ENCODE results near the gene ARRDC4. TPM values are rescaled to one million over a fixed set of nuclear protein-coding genes. Genes with fewer than 3 reads are reported as not detected.

The ARRDC4 gene
- total RNA-seq, 4 donors from 2014 or later = 35.9 to 188 (median 70.7) TPM

GRCh38 chr15:97995881-97996603 lies 35.5 kb downstream of the ARRDC4 start:
- intact Hi-C loops (cut with DNase I; ENCODE audit: low total_unique reads) = no loop called here
- H3K27ac ChIP-seq = peak overlapping the region; percentile 46 to 72 (median 62)

GRCh38 chr15:97998307-97999071 lies 38.0 kb downstream of the ARRDC4 start:
- intact Hi-C loops (cut with DNase I; ENCODE audit: low total_unique reads) = no loop called here
- Histone ChIP-seq H3K4me1 (peaks cover 9 to 41% (median 36%) of the 10 kb centered on the region in 4 donors), H3K27me3 (no peaks in the 10 kb centered on the region), H3K36me3 (no peaks in the 10 kb centered on the region), H3K9me3 (no peaks in the 10 kb centered on the region), H3K4me3 (no peak overlapping the region), H3K27ac (peak overlapping the region; percentile 9 to 72 (median 58))
- TF ChIP-seq CTCF (IDR thresholded peaks at IDR 0.05) = no peak
- no peak for TF ChIP-seq POLR2AphosphoS5 (IDR thresholded peaks at IDR 0.05)
- TF ChIP-seq POLR2A (IDR thresholded peaks at IDR 0.05) = no peak
- no peak for TF ChIP-seq EP300 (IDR thresholded peaks at IDR 0.05; ENCODE audit: low read depth)
- 57 to 61% methylated on average over 3 to 5 of the region's 5 CpGs for WGBS, 2 donors (ENCODE audit: low coverage in 1 of 2)
- in situ Hi-C loops (cut with MboI; ENCODE audit: low pct_ligation_motif_present in 1 of 4, low pct_unique_long_range_greater_than_20kb in 1 of 4, low sequenced_read_pairs in 3 of 4) = no loop called here
- no peak for DNase-seq

More at GRCh38 chr15:97995881-97996603, 35.5 kb downstream of the ARRDC4 start:
- peak; percentile 47 for DNase-seq
- Histone ChIP-seq H3K4me3 (no peak overlapping the region), H3K36me3 (no peaks in the 10 kb centered on the region), H3K27me3 (no peaks in the 10 kb centered on the region), H3K4me1 (peaks cover 9 to 41% (median 36%) of the 10 kb centered on the region in 4 donors), H3K9me3 (no peaks in the 10 kb centered on the region)
- TF ChIP-seq POLR2AphosphoS5 (IDR thresholded peaks at IDR 0.05) (no peak), EP300 (IDR thresholded peaks at IDR 0.05; ENCODE audit: low read depth) (no peak), CTCF (IDR thresholded peaks at IDR 0.05) (peak; percentile 21 to 56 (median 39))
- WGBS, 2 donors (ENCODE audit: low coverage in 1 of 2) = 16 to 28% methylated on average over 5 of the region's 5 CpGs
- in situ Hi-C loops (cut with MboI; ENCODE audit: low pct_ligation_motif_present in 1 of 4, low pct_unique_long_range_greater_than_20kb in 1 of 4, low sequenced_read_pairs in 3 of 4) = no loop called here

DNA sequence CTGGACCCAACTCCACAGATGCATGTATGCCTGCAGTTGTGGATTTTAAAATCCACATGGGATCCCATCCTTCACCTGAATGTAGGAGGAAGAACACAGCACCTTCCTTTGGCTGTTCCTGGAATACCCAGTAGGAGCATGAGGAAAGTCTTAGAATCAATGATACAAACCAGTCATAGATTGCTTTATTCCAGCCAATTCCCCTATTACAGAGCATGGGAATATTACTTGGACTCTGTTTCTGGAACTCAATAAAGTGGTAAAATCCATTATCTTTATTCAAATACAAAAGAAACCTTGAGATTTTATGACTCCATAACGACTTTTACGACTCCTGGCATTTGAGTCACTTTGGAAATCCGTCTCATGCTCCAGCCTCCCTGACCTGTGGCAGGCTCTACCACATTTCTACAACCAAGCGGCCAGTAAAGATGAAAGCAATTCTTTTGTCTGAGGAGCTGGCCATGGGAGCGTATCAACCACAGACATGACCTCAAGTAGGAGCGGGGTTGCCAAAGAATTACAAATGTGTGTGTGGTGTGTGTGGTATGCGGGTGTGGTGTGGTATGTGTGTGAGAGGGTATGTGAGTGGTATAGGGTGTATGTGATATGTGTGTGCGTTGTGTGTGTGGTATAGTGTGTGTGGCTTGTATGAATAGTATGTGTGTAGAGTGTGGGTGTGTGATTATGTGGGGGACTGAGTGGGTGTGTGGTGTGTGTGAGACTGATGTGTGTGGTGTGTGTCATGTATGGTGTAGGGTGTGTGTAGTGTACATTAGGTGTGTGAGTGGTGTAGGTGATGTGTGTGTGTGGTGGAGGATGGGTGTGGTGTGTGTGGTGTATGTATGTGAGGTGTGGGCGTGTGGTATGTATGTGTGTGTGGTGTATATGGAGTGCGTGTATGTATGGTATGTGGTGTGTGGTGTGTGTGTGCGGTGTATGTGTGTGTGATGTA lies 40.0 kb downstream of the ARRDC4 start:
- H3K9me3 ChIP-seq = no peaks in the 10 kb centered on the region
- H3K4me3 ChIP-seq = no peak overlapping the region
- 57 to 60% methylated on average over 9 to 11 of the region's 11 CpGs for WGBS, 2 donors (ENCODE audit: low coverage in 1 of 2)
- intact Hi-C loops (cut with DNase I; ENCODE audit: low total_unique reads) = no loop called here
- peak; percentile 60 for DNase-seq
- in situ Hi-C loops (cut with MboI; ENCODE audit: low pct_ligation_motif_present in 1 of 4, low pct_unique_long_range_greater_than_20kb in 1 of 4, low sequenced_read_pairs in 3 of 4) = no loop called here
- no peaks in the 10 kb centered on the region for H3K36me3 ChIP-seq
- H3K27me3 ChIP-seq = no peaks in the 10 kb centered on the region
- H3K4me1 ChIP-seq = peaks cover 9 to 36% (median 30%) of the 10 kb centered on the region in 4 donors
- TF ChIP-seq CTCF (IDR thresholded peaks at IDR 0.05) (peak in 2 of 5 experiments; percentile 43 to 47), EP300 (IDR thresholded peaks at IDR 0.05; ENCODE audit: low read depth) (no peak), POLR2A (IDR thresholded peaks at IDR 0.05) (no peak), POLR2AphosphoS5 (IDR thresholded peaks at IDR 0.05) (peak in 1 of 3 donors; percentile 13)
- peak overlapping the region; percentile 53 to 72 (median 59) for H3K27ac ChIP-seq

Measured in transverse colon (tissue), 4 donors.